IPS DF 19.7 (cell line): Measurements from ENCODE around the gene COL4A1.
"Not testable (repeated sequence)": the region's sequence is repeated elsewhere in the genome, so short reads cannot be mapped to it uniquely, and the experiment has no call there.

Experiments used
- DNase-seq: peaks from one replicate; pipeline ENCODE4 v3.0.0-alpha.2; 2013; ENCODE audit warnings: low read depth, low spot score

Gene COL4A1

DNA sequence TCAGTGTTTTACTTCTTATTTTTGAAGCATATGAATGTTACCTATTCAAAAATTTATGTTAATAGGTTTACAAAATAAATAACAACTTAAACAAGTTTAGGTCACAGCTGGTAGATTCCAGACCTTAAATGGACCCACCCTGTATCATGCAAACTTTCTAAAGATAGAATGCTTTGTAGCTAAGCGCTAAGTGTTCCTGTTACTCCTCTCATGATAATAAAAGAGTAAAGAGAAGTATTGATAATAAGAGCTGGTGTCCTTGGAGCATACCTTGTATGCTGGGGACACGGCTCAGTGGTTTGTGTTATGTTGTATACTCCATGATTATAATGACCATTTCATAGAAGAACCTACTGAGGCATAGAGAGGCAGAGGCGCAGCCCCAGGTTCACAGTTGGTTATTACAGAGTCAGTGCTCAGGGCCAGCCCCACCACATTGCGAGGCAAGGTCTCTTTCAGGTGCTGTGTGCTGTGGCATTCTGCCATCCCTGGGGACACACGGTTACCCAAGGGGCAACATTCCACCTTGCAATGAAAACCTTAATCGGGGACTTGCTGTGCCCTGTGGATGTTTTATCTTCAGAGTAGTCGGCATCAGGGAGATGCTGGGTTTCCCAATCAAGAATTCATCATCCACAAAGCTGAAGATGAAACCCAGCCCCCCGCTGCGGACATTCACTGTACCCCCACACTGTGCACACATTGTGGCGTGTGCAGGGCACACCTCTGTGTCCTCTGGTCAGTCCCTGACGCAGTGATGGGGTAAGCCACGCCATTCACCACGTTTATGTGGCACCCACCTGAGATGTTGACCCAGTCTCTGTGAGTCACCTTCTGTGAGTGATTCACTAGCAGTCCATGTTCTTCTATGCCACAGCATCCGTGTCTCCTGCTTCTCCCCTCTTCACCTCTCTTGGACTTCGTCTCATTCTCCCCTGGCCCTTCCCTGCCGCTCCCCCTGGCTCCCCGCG lies 186.7 kb downstream of the COL4A1 start:
- DNase-seq: no peak

DNA sequence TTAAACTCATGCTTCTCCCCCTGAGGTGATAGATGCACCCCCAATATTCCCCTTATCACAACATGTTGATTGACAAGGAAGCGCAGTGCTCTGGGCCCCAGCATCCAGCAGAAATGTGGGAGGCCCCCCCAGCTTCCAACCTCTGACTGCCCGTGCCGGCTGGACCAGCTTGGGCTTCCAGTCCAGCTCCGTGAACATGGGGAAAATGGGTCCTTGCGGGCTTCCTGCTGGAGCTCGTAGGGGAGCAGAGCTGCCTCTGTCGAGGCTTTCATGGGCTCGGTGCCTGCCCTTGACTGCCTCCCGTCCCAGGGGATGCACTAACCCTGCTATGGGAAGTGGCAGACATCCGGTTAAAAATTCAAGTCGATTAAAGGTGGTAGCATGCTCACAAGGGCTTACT lies 188.9 kb downstream of the COL4A1 start:
- no peak for DNase-seq

DNA sequence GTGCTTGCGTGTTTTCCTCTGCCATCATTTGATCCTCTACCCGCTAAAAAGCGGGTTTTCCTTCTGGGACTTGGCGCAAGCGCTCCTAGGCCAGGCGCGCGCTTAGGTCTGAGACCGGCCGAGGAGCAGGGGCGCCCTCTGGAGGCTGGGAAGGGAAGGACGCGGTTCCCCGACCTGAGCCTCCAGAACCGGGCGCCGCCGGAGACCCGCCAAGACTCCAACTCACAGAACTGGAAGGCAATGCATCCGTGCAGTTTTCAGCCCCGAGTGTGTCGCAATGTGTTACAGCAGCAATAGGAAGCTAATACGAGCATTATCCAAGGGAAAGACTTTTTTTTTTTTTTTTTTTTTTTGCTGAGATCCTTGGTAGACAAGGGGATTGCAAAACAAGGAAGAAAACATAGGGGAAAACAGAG lies 190.9 kb downstream of the COL4A1 start:
- DNase-seq: no peak

DNA sequence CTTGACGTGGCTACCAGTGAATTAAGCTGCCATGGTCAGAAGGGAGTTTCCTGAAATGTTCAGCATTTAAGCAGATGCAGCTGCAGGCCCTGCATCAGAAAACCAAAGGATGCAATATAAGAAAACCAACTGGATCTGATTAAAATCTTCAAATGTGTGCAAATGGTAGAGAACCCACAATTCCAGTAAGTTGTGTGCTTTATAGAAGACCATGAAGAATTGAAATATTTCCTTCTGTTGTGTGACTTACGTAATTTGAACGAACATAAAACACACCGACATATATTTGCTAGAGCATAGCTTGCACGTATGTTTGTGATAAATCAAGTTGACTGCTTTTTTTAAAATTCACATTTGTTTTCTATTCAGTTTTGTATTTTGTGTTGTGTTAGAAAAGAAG lies 191.4 kb downstream of the COL4A1 start:
- no peak for DNase-seq

DNA sequence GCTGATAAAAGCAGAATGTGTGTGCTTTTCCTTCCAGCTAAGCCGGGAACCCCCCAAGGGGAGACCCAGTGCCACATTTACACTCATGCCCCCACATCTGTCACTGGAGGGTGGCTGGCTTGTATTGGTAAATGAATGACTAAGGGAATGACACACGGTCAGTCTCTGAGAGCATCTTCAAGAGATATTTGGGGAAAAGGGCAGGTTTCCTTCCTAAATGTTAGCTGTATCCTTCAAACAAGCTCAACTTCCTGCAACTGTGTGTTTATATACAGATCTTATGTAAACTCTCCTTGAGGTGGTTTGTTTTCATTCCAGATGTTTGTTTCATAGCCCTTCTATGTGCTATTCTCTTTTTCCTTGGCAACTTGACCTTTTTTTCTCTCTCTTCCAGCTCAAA lies 192.6 kb downstream of the COL4A1 start:
- no peak for DNase-seq

DNA sequence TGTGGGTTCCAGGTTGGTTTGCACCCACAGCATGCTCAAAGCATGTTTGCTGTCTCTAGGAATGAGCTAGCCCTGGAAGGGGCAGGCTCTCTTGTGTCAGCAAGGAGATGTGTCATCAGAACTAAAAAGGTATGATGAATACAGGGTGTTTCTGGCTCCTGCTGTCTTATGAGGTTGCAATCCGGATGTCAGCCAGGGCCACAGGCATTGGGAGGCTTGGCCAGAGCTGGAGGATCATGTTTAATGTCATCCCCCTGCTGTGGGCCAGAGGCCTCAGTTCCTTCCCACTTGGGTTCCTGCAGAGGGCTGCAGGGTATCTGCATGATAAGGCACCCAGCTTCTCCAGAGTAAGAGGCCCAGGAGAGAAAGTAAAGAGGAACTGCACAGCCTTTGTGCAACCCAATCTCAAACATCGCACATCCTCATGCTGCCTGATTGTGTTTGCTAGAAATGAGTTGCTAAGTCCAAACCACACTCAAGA lies 193.6 kb downstream of the COL4A1 start:
- DNase-seq: no peak

DNA sequence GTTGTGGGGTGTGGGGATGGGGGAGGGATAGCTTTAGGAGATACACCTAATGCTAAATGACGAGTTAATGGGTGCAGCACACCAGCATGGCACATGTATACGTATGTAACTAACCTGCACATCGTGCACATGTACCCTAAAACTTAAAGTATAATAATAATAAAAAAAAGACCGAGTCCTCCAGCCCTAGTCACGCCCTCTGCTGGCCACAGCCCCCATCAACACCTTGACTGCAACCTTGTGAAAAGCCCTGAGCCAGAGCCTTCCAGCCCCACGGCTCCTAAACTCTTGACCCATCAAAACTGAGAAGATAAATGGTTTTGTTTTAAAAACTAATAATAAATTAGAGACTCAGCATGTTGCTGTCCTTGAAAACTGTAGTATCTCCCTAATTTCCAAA lies 194.6 kb downstream of the COL4A1 start:
- not testable (repeated sequence) for DNase-seq

DNA sequence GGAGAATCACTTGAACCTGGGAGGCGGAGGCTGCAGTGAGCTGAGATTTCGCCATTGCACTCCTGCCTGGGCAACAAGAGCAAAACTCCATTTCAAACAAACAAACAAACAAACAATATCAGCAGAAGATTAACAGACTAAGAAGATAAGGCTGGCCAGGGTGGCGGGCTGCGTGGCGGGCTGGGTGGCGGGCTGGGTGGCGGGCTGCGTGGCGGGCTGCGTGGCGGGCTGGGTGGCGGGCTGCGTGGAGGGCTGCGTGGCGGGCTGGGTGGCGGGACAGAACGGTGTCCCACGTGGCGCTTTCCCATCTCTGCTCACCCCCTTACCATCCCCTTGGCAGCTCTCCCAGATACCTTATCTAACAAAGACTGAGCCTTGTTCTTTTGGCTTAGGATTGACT lies 196.2 kb downstream of the COL4A1 start:
- DNase-seq: no peak

DNA sequence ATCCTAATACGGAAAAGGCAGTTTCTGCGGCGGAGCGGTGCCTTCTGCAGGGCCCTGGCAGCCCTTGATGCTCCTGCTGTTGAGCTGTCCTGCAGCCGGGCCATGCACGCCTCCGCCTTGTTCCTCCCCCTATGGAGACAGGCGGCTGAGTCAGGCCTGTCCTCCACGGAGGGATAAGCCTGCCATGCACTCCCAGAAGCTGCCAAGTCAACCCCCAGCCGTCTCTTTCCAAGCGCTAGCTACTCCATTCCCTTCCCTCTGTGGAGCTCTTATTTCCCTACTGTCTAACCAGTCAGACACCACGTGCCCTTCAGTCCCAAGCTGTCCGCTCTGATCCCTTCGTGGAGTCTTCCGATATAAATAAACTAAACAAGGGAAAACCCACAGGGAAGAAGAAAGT lies 197.0 kb downstream of the COL4A1 start:
- DNase-seq: no peak

DNA sequence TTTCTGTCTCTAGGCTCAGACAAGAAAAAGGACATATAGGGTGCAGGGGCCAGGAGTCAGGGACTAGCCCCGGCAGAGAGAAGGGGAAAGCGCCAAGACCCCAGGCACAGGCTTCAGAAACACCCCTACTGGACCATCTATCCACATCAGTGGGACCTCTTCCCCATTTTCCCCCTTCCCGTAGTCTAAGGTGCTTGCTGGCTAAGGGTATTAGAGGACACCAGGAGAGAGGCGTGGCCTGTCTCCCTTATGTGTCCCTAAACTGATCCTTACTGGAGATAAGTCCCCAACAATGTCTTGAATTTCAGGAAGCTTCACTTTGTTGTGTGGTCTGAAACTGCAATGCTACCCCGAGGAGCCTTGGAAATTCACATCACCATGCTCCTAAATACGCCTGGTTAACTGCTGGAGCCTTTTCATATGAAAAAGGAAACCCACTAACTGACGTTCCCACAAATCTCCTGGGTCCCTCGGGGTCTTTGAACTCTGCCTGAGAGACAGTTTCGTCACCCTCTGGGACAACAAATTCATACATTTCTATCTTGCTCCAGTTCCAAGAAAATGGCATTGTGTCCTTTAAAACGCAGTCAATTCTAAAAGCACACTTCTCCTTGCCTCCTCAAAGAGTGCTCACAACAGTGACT lies 197.7 kb downstream of the COL4A1 start:
- DNase-seq: no peak

DNA sequence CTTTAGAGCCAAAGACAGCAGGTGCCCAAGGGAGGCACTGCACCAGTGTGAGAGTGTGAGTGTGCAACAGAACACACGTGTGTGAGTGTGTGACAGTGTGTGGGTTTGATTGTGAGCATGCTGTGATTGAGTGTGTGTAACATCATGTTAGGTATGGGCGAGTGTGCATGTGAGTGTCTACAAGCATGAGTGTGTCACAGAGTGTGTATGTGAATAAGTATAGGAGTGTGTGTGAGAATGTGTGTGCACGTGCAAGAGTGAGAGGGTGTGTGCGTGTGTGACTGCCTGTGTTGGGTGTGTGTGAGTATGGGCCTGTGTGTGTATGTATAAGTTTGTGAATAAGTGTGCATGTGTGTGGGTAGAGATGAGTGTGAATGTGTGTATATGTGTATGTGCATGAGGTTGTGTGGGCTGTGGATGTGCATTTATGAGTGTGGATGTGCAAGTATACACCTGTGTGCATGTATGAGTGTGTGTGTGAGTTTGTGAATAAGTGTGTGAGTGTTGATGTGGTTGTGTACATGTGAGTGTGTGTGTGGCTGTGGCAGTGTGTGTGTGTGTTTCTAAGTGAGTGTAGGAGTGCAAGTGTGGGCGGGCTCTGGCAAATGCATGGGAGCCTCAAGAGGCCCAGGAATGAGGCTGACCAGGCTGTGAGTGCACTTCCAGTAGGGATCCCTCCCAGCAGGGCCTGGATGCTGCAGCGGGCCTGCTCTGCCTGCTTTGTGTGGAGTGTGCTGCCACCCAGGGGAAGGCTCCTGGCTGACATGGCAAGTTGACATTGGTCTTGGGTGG lies 198.4 kb downstream of the COL4A1 start:
- DNase-seq: no peak

DNA sequence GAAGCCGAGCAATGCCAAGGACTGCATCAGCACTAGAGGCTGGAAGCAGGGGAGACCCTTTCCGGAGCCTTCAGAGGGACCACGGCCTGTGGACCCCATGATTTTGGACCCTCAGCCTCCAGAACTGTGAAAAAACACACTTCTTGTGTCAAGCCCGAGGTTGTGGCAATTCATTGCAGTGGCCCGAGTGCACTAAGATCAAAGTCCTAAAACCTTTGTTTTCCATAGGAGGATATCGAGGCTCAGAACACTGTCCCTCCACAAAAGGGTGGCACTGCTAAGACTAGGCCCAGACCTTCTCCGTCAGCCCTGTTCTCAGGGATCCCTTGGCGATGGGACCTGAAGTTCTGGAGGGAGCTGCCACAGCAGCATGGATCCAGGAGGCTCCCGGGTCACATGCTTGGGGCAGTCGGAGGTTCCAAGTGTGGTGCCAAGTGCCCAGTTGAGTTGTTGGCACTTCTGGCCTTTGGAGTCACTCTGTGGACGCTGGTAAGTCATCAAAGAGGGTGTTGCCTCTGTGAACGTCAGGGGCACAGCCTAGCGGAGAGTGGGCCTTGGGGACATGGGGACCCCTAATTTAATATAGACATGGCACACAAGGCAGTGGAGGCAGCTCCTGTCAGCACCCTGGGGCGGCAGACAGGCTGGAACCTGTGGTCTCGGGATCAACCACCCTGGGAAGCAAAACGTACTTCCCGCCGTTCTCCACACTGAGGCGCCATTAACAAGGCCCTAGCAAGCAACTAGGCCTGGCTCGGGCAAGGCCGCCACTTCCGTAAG lies 199.2 kb downstream of the COL4A1 start:
- peak; percentile 33 for DNase-seq

DNA sequence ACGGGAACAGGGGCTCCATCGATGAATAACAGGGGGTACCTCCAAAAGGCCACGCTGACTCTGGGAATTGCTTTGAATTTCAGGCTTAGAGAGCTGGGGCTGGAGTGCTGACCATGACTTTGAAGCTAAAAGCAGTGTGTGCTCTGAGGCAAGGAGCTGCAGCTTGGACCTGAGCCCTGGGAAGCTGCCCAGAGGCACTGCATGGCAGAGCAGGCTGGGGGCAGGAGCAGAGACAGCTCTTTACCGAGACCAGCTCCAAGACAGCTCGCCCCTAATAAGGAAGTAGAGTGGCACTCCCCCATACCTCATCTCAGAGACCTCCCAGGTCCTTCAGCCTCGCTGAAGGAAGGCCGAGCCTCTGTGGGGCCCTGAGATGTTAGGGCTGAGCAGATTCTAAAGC lies 200.2 kb downstream of the COL4A1 start:
- DNase-seq: no peak

DNA sequence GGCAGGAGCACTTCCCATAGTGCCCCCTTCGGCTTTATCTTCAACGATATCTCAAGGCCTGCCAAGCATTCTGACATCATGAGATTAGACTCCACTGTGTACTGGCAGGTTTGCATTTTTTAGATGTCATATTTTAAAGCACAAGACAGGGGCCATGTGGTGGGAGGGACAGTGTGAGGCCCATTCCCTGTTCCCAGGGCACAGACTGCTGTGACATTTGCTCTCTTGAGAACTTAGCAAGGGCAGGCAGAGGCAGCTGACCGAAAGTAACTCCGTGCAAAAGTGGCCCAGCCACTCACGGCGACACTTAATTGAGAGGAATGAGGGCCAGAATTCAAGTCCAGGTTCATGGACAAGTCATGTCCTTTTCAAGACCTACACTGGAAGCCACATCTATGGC lies 201.8 kb downstream of the COL4A1 start:
- no peak for DNase-seq

DNA sequence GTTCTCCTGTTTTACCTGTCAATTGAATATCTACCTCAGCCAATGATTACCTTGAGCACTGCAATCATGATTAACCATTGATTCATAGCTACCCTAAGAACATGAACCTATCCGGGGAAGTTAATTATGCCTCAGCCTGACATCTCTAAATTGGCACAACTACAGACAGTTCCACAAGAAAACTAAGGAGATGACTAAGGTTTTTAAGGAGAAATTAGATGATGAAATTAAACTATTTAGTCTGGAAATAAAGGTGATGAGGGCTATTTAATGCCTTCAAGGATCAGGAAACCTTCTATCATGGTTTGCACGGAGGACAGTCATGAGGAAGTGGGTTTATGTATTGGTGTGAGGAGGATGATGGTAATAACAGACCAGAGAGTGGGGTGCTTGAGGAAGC lies 203.4 kb downstream of the COL4A1 start:
- no peak for DNase-seq

DNA sequence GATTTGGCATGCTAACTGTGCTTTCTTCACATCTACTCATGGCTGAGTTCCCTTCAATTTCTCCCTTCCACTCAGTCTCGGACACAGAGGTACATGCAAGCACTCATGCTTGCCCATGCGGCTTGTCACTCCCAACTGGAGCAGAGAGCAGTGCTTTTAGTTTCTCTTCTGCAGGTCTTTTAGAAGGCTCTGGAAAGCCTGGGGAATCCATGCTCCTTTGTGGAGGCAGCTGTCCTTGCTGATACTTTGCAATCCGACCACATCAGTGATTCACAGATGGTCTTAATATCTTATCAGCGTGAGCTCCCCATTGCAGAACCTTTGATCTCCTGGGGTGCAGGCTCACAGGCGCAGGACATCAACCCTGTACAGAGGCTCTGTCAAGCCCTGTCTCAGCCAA lies 203.9 kb downstream of the COL4A1 start:
- no peak for DNase-seq

DNA sequence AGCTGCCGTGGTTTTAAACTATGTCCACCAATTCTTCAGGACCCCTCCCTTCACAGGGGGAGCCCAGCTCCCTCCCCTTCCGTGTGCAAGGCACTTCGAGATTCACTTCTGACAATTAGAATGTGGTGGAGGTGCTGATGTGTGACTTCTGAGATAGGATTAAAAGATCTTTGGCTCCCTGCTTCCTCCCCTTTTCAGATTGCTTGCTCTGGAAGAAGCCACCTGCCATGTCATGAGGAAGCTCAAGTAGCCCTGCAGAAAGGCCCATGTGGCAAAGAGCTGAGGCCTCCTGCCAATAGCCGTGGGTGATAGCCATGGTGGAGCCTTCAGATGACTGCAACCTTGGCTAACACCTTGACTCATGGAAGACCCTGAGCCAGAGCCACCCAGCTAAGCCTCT lies 204.9 kb downstream of the COL4A1 start:
- DNase-seq: no peak

DNA sequence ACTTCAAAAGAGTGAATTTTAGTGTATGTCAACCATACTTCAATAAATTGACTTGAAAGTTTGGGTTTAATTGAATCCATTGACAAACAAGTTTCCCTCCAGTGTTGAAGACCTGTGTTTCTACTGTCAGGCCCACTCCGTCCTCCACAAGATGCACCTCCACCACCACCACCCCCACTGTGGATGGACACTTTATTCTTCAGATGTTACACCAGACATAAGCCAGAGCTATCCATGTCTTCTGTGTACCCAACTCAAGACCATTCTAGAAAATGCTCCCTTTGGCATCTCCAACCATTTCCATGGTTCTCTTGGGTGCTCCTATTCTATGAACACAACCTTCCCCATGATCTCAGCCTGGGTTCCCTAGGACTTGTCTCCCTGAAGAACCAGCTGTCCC lies 207.0 kb downstream of the COL4A1 start:
- DNase-seq: no peak
